DMS153 treated with DMSO at 0.1 percent for 48 hours (cell line): ENCODE measurements around the gene AQP2.

Experiments
- DNase-seq: peaks from one replicate; lab custom pipeline; 2025; ENCODE audit not compliant: unreplicated experiment; lab: John Stamatoyannopoulos, UW

AQP2 gene

GRCh38 chr12:49950273-49951251, at the start of gene AQP2:
TSS of gene AQP2 (plus strand) at chr12:49950737. CDS start at chr12:49950831, 94 bp downstream.
- no peak for DNase-seq

GRCh38 chr12:49901026-49901425, 49.5 kb upstream of the AQP2 start:
- no peak for DNase-seq

DNA sequence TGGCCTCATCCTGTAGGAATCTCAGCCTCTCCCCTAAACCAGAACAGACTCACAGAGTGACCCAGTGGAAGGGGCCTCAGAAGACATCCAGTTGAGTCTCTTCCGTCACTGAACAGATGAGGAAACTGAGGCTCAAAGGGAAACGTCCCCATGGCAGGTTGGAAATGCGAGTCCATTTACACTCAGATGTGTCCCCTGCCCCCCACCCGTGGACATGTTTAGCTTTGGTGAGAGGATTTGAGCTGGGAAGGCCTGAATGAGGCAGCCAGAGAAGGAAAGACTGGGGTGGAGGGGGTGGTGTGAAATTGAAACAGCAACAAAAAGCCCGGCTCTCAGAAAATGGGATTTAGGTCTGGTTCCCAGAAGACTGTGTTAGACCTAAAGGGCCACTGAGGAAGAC, 48.6 kb upstream of the AQP2 start:
- no peak for DNase-seq

- DNase-seq: no peak
Observed at GRCh38 chr12:49902399-49903350, 47.9 kb upstream of the AQP2 start.

DNA sequence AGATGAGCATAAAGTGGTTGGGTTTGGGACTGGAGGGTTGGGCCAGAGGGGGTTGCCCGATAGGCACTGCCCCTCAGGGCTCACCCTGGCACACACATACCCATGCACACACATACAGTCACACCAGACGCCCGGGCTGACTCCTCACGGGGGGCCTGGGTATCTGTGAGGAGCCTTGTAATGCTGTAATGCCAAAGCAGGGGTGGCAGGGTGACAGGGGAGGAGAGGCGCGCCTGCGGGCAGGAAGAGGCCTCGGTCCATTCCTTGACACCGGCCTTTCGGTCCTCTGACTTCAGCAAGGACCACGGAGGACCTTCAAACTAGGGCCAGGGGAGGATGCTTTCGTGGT, 47.2 kb upstream of the AQP2 start:
- no peak for DNase-seq

DNA sequence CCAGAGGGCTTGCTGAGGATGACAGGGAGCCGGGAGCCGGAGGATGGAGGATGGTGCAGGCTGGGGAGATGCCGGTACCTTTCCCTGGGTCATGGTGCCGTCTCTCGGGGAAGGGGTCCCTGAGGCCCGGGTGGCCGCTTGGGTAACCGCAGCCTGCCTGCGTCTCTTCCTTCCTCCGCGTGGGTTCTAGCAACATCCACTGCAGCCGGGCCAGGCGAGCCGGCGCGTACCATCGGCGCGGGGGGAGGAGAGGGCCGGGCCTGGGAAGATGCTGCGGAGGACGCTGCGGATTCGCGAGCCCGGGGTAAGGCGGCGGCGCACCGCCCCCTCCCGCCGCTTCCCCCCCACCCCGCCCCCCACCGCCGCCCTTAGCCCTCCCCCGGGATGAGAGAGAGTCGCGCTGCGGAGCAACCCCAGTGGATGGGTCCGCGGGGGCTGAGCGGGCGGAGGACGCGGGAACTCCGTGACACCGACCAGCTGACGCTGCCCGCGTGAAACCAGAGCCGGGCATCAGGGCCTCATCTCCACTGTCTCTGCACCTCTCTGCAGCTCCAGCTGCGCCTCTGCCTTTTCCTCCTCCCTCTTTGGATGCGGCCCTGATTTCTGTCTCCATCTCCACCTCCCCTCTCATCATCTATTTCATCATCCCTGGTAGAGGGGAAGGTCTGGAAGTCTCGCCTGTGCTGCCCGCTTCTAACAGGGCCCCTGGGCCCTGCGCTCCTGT, 46.7 kb upstream of the AQP2 start, which contains the start of gene FAIM2:
FAIM2 (minus strand) TSS at position 201 of the 724 bp plus-strand sequence; CDS start at position 93, 108 bp downstream.
- no peak for DNase-seq

DNA sequence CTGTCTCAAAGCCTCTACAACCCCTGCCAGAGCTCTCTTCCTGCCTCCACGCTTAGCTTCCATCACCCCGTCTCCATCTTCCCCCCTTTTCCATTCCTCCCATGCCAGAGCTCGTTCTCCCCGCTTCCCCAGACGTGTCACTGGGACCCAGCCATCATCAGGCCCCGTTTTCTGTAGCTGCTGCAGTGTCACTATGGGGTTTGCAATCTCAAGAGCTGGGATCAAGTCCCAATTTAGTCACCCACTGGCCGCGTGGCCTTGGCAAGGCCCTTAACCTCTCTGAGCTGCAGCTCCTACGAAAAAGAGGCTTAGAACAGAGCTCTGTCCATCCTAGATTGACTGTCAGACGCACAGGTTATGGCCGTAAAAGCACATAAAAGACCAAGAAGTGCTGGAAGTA, 45.9 kb upstream of the AQP2 start:
- DNase-seq: no peak

DNA sequence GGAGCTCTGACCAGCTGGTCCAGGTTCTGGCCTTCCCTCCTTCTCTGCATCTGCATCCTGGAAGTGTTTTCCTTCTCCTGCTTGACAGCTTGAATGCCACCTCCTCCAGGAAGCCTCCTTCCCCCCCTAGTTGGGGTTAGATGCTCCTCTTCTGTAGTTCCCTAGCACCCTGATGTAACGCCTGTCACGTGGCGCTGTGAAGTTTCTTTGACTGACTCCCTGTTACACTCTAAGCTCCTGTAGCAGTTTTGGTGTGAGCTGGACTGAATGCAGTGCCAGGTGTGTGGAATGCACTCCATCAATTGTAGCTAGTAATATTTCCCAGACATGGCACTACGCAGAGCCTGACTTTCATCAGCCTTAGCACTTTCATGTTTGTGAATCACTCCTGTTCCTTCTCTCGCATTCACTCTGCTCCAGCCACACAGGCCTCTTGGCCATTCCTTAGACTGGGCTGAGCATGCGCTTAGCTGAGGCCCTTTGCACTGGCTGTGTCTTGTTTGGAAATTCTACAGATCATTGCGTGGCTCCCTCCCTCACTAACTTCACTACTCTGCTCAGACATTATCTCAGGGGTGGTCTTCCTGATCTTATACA, 44.7 kb upstream of the AQP2 start:
- DNase-seq: no peak

DNA sequence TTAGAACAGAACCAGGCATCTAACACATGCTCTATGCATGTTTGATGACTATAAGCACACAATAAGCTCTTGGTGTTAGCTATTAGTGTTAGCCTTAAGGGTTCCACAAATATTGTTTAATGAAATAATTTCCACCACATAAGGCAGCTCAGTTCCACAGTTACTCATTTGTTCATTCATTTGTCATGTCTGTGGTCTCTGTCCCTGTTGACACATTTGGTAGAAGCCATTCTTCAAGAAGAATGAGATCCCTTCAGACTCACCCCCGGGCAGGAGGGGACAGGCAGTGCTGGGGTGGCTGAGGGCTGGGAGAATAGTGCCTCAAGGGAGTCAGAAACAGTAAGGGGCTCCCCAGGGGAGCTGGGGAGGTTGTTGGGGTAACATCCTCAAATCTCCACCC, 43.2 kb upstream of the AQP2 start:
- no peak for DNase-seq

DNA sequence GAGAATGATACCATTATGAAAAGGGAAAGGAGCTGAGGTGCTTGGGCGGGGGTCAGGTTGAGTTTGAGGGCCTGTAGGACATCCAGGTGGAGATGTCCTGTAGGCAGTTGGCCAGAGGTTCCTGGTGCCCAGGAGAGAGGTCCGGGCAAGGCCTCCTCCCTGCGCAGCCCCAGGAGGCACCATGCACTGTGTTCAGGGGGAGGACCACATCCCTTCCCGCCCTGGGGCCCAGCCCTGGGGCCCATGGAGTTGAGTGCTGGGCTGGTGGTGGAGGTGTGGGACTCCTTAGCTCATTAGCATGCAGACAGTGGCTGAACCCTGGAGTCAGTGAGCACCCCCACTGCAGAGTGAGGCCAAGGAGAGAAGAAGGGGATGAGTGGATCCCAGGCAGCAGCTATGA, 41.2 kb upstream of the AQP2 start:
- no peak for DNase-seq

DNA sequence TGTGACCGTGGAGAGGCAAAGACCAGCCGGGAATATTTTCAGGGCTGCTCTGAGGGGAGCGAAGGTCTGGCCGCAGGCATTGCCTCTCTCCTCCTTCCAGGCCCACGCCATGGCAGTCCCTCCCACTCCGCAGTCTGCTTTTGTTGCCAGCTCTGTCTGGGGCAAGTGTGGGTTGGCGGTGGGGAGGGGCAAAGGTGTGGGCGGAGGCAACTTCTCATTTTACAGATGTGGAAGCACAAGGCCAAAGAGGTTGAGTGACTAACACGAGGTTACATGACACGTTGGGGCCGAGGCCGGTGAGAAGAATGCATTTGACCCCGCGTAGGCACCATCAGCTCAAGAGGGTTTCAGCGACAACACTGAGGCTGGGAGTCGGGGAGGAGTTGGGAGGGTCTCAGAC, 40.7 kb upstream of the AQP2 start:
- DNase-seq: peak; percentile 23

DNA sequence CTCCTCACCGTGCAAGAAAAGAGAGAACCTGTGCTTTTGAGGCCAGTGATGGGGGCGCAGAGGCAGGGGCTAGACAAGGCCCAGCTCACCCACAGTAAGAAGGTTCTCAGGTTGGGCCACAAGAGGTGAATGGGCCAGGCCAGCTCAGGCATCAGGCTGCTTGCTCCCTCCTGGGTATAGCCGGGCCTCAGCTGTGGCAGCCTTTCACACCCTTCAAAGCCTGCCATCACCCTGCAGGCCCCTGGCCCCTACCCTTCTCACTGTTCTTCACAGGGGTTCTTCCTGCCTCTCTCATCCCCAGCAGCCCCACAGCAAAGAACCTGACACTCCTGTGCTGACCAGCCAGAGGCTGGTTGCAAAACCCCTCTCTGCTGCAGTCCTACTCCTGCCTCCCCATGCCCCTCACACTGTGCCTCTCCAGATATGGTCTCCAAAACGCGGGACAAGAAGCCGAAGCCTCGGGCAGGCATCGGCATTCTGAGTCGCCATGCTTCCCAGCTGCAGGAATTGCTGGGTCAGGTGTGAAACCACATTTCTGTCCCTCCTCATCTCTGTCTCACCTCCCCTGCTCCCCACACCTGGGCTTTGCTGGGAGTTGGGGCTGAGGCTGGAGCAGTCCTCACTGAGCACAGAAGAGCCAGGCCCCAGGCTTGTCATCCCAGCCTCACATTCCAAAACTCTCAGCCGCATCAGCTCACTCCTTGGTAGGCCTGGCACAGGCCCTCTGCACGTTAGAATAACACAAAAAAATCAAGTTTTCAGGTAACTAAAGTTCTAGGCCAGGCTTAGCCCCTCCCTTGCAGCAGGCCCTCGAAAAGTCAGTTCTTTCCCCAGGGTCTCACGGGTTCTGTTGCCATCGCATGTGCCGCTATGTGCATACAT, 40.0 kb upstream of the AQP2 start:
- no peak for DNase-seq

DNA sequence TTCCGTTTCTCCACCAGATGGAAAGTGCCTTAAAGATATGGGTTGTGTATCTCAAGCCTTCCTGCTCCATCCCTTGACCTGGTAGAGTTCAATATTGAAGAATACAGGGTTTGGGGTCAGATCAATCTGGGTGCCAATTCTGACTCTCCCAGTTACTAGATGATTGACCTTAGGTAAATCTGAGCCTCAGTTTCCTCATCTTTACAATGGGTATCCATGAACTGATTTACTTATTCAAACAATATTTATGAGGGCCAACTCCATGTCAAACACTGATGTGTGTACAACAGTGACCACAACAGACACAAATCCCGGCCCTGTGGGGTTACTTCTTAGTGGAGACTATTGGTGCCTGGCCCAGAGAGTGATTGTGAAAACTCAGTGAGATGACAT, 39.3 kb upstream of the AQP2 start:
- DNase-seq: no peak

GRCh38 chr12:49912345-49913255, 37.9 kb upstream of the AQP2 start:
- no peak for DNase-seq

- DNase-seq: no peak
Observed at GRCh38 chr12:49916129-49916919, 34.2 kb upstream of the AQP2 start.

- DNase-seq: no peak
Observed at GRCh38 chr12:49917166-49917787, 33.3 kb upstream of the AQP2 start.

GRCh38 chr12:49917788-49918173, 32.8 kb upstream of the AQP2 start:
- DNase-seq: no peak
